Left ventricle myocardium inferior (tissue), 1 donor: ENCODE results near the gene PLCB1. TPM values are rescaled to one million over a fixed set of nuclear protein-coding genes. Genes with fewer than 3 reads are reported as not detected.

Experiments used
- DNase-seq: peaks from one replicate; pipeline ENCODE4 v3.0.0-alpha.2; 2020
- H3K27ac ChIP-seq: fragments of 200-600 bp; replicated peaks from 2 replicates; pipeline ENCODE4 v1.8.0; 2021
- H3K27me3 ChIP-seq: fragments of 200-600 bp; 2 replicates; pipeline ENCODE4 v1.8.0; 2021; ENCODE audit warnings: low read depth
- H3K36me3 ChIP-seq: fragments of 200-600 bp; 2 replicates; pipeline ENCODE4 v1.8.0; 2021
- H3K4me1 ChIP-seq: fragments of 200-600 bp; 2 replicates; pipeline ENCODE4 v1.8.0; 2021
- H3K4me3 ChIP-seq: fragments of 200-600 bp; 2 replicates; pipeline ENCODE4 v1.8.0; 2021; ENCODE audit warnings: mild to moderate bottlenecking, moderate library complexity
- H3K9me3 ChIP-seq: fragments of 200-600 bp; replicated peaks from 2 replicates; pipeline ENCODE4 v1.8.0; 2021
- CTCF ChIP-seq: fragments of 200-600 bp; IDR thresholded peaks from 2 replicates; pipeline ENCODE4 v1.8.0; 2021; ENCODE audit warnings: antibody characterized with exemption, mild to moderate bottlenecking, borderline replicate concordance
- intact Hi-C: fragments of 100-400 bp; cut with micrococcal nuclease; formaldehyde crosslinking; loops from one replicate; pipeline ENCODE4 v1.11.0; 2022
- total RNA-seq: library from RNA; stranded (reverse); fragmentation: NEBNext Ultra II Directional; extraction: Animal tissue kit (Norgen Biotek cat#: 25700); gene quantifications from one replicate; pipeline ENCODE4 v1.2.1, GENCODE V29; 2021
- donor health status: DM: no; HTN: yes; CAD: no; lungs with severe emphysema.

PLCB1 gene
- total RNA-seq, 1 donor from 2014 or later, result 6.0 TPM

- no peak for DNase-seq
- H3K36me3 ChIP-seq, result no peaks in the 10 kb centered on the region
- no peak overlapping the region for H3K27ac ChIP-seq
- H3K4me1 ChIP-seq, result peaks cover 23% of the 10 kb centered on the region
- no peaks in the 10 kb centered on the region for H3K27me3 ChIP-seq
- no peak for TF ChIP-seq CTCF
- H3K9me3 ChIP-seq, result no peaks in the 10 kb centered on the region
- intact Hi-C loops, result no loop called here
- H3K4me3 ChIP-seq, result no peak overlapping the region
These were observed 172.2 kb downstream of the PLCB1 start for GRCh38 chr20:8304124-8304816.

- Histone ChIP-seq H3K27me3 (no peaks in the 10 kb centered on the region), H3K36me3 (no peaks in the 10 kb centered on the region), H3K4me3 (no peak overlapping the region), H3K4me1 (peaks cover 23% of the 10 kb centered on the region), H3K9me3 (no peaks in the 10 kb centered on the region), H3K27ac (no peak overlapping the region)
- DNase-seq, result peak; percentile 15
- peak; percentile 61 for TF ChIP-seq CTCF
- intact Hi-C loops, result no loop called here
These were observed 173.4 kb downstream of the PLCB1 start for GRCh38 chr20:8305449-8305978.

GRCh38 chr20:8306937-8307336, 174.9 kb downstream of the PLCB1 start:
- H3K4me1 ChIP-seq, result peaks cover 23% of the 10 kb centered on the region
- intact Hi-C loops, result no loop called here

GRCh38 chr20:8309634-8310033, 177.6 kb downstream of the PLCB1 start:
- TF ChIP-seq CTCF, result no peak
- H3K4me3 ChIP-seq, result no peak overlapping the region
- no peak overlapping the region for H3K27ac ChIP-seq
- no peak for DNase-seq
- intact Hi-C loops, result no loop called here
- no peaks in the 10 kb centered on the region for H3K36me3 ChIP-seq
- H3K27me3 ChIP-seq, result no peaks in the 10 kb centered on the region
- H3K9me3 ChIP-seq, result peaks cover 8% of the 10 kb centered on the region
- peaks cover 6% of the 10 kb centered on the region for H3K4me1 ChIP-seq

More at GRCh38 chr20:8306937-8307336, 174.9 kb downstream of the PLCB1 start:
- Histone ChIP-seq H3K9me3 (no peaks in the 10 kb centered on the region), H3K4me3 (no peak overlapping the region), H3K27ac (no peak overlapping the region), H3K27me3 (no peaks in the 10 kb centered on the region), H3K36me3 (no peaks in the 10 kb centered on the region)
- no peak for TF ChIP-seq CTCF
- DNase-seq, result no peak

GRCh38 chr20:8310618-8311017, 178.6 kb downstream of the PLCB1 start:
- Histone ChIP-seq H3K9me3 (peaks cover 8% of the 10 kb centered on the region), H3K27ac (no peak overlapping the region), H3K4me1 (peaks cover 5% of the 10 kb centered on the region), H3K27me3 (no peaks in the 10 kb centered on the region), H3K36me3 (no peaks in the 10 kb centered on the region), H3K4me3 (no peak overlapping the region)
- intact Hi-C loops, result no loop called here
- no peak for DNase-seq
- no peak for TF ChIP-seq CTCF
